ENCODE data around the gene CDK5RAP3.

- no peak for TF ChIP-seq CBX8 (IDR thresholded peaks at IDR 0.05)
- TF ChIP-seq EHMT2 (IDR thresholded peaks at IDR 0.05; ENCODE audit: low read depth): no peak
Measured at GRCh38 chr17:47928415-47928814, 42.5 kb upstream of the CDK5RAP3 start.
